ENCODE data around the gene OSGEP. TPM values are rescaled to one million over a fixed set of nuclear protein-coding genes. Genes with fewer than 3 reads are reported as not detected.

Gene OSGEP
- total RNA-seq, 4 donors from 2014 or later = 38.7 to 105 (median 53.0) TPM

GRCh38 chr14:20470603-20470901, 15.9 kb upstream of the OSGEP start:
- intact Hi-C loops (cut with DNase I; ENCODE audit: low total_unique reads) = no loop called here
- Histone ChIP-seq H3K4me3 (peak overlapping the region; percentile 65 to 71), H3K27me3 (no peaks in the 10 kb centered on the region), H3K9me3 (no peaks in the 10 kb centered on the region), H3K27ac (peak overlapping the region; percentile 79 to 85), H3K4me1 (peaks cover 0 to 4% of the 10 kb centered on the region in 2 donors), H3K36me3 (no peaks in the 10 kb centered on the region)
- DNase-seq = no peak
- no peak for TF ChIP-seq POLR2A (IDR thresholded peaks at IDR 0.05)
- no peak for TF ChIP-seq CTCF (IDR thresholded peaks at IDR 0.05)

- H3K9me3 ChIP-seq = no peaks in the 10 kb centered on the region
- intact Hi-C loops (cut with DNase I; ENCODE audit: low total_unique reads) = no loop called here
- H3K36me3 ChIP-seq = no peaks in the 10 kb centered on the region
- H3K27me3 ChIP-seq = no peaks in the 10 kb centered on the region
- H3K27ac ChIP-seq = peak overlapping the region; percentile 79 to 85
- peak overlapping the region; percentile 65 to 71 for H3K4me3 ChIP-seq
- peaks cover 0 to 4% of the 10 kb centered on the region in 2 donors for H3K4me1 ChIP-seq
- DNase-seq = peak; percentile 16 to 50
- no peak for TF ChIP-seq CTCF (IDR thresholded peaks at IDR 0.05)
- peak in 1 of 2 donors; percentile 14 for TF ChIP-seq POLR2A (IDR thresholded peaks at IDR 0.05)
Measured at GRCh38 chr14:20469890-20470602, 15.4 kb upstream of the OSGEP start.

- peaks cover 0 to 4% of the 10 kb centered on the region in 2 donors for H3K4me1 ChIP-seq
- H3K27me3 ChIP-seq = no peaks in the 10 kb centered on the region
- peak; percentile 78 to 88 for DNase-seq
- H3K27ac ChIP-seq = peak within 1 kb of the TSS; percentile 79 to 85
- no peaks in the 10 kb centered on the region for H3K9me3 ChIP-seq
- intact Hi-C loops (cut with DNase I; ENCODE audit: low total_unique reads) = no loop called here
- TF ChIP-seq CTCF (IDR thresholded peaks at IDR 0.05) (no peak), POLR2A (IDR thresholded peaks at IDR 0.05) (peak; percentile 91 to 92)
- no peaks in the 10 kb centered on the region for H3K36me3 ChIP-seq
- peak within 1 kb of the TSS; percentile 65 to 71 for H3K4me3 ChIP-seq
Measured at GRCh38 chr14:20469242-20469889, 14.8 kb upstream of the OSGEP start, which contains the start of gene PNP. PNP (plus strand) TSS chr14:20469406; CDS start chr14:20469525, 119 bp downstream.

GRCh38 chr14:20468764-20469241, 14.2 kb upstream of the OSGEP start:
- peak in 1 of 2 donors; percentile 26 for DNase-seq
- intact Hi-C loops (cut with DNase I; ENCODE audit: low total_unique reads) = no loop called here
- no peaks in the 10 kb centered on the region for H3K27me3 ChIP-seq

More at GRCh38 chr14:20468764-20469241, 14.2 kb upstream of the OSGEP start:
- peak overlapping the region; percentile 65 to 71 for H3K4me3 ChIP-seq
- TF ChIP-seq CTCF (IDR thresholded peaks at IDR 0.05) (no peak), POLR2A (IDR thresholded peaks at IDR 0.05) (no peak)
- H3K9me3 ChIP-seq = no peaks in the 10 kb centered on the region
- peaks cover 0 to 4% of the 10 kb centered on the region in 2 donors for H3K4me1 ChIP-seq
- peak overlapping the region; percentile 79 to 85 for H3K27ac ChIP-seq
- no peaks in the 10 kb centered on the region for H3K36me3 ChIP-seq
